Panc1 (cell line): ENCODE results near the gene NR4A1. TPM values are rescaled to one million over a fixed set of nuclear protein-coding genes. Genes with fewer than 3 reads are reported as not detected.

Experiments used
- ATAC-seq: fragments of 200-7000 bp; cut with Tn5 transposase; 2 replicates; pipeline ENCODE4 v1.9.1; 2020; ENCODE audit warnings: mild to moderate bottlenecking, moderate library complexity
- BruUV-seq: library from RNA; stranded (reverse); fragments of 400-500 nt; replicated peaks from 2 replicates; lab custom pipeline; 2021; lab: Mats Ljungman, UMichigan
- CTCF ChIA-PET: fragments of 300-600 bp; sonication (Branson Sonifier 250); formaldehyde crosslinking; loops from one replicate; lab custom pipeline; 2022; ENCODE audit warnings: antibody characterized with exemption; lab: Charles Lee
- POLR2A ChIA-PET: fragments of 300-600 bp; sonication (Branson Sonifier 250); formaldehyde crosslinking; loops from one replicate; lab custom pipeline; 2022; ENCODE audit warnings: antibody characterized with exemption; lab: Charles Lee
- DNase-seq: peaks from one replicate; pipeline ENCODE4 v3.0.0-alpha.2; 2010; ENCODE audit warnings: low read depth, low spot score
- H3K27ac ChIP-seq: 2 replicates; pipeline ENCODE4 v1.5.1; 2011; ENCODE audit warnings: mild to moderate bottlenecking, low read length, inconsistent platforms
- H3K27me3 ChIP-seq: fragments of 200-500 bp; sonication (Bioruptor generic); 2 replicates; pipeline ENCODE4 v1.6.0; 2014; ENCODE audit warnings: low read length, inconsistent platforms; ENCODE audit not compliant: control insufficient read depth, insufficient read depth
- H3K36me3 ChIP-seq: fragments of 200-500 bp; sonication (Bioruptor generic); 2 replicates; pipeline ENCODE4 v1.5.1; 2014; ENCODE audit warnings: inconsistent platforms, mild to moderate bottlenecking, low read length, moderate library complexity; ENCODE audit not compliant: control insufficient read depth, insufficient read depth
- H3K4me1 ChIP-seq: 2 replicates; pipeline ENCODE4 v1.5.1; 2011; ENCODE audit warnings: inconsistent platforms, mild to moderate bottlenecking, low read length, moderate library complexity; ENCODE audit not compliant: control insufficient read depth, insufficient read depth
- H3K4me3 ChIP-seq, 2 experiments: 2 replicates each; pipeline ENCODE4 v1.5.1; 2011 to 2012; ENCODE audit warnings: low read depth in 2 of 2, low read length in 2 of 2, mild to moderate bottlenecking in 2 of 2, inconsistent platforms in 1 of 2, moderate library complexity in 1 of 2
- H3K9me3 ChIP-seq: fragments of 200-500 bp; sonication (Bioruptor generic); 2 replicates; pipeline ENCODE4 v1.5.1; 2014; ENCODE audit warnings: low read depth, mild to moderate bottlenecking, inconsistent platforms, low read length, moderate library complexity; ENCODE audit not compliant: control insufficient read depth, insufficient read depth
- CTCF ChIP-seq: fragments of 450-650 bp; IDR thresholded peaks from 2 replicates; pipeline ENCODE4 v1.5.1; 2017; ENCODE audit warnings: mild to moderate bottlenecking
- POLR2AphosphoS5 ChIP-seq: IDR thresholded peaks from 2 replicates; pipeline ENCODE4 v1.6.1; 2012; ENCODE audit warnings: mild to moderate bottlenecking, low read depth, low read length, moderate library complexity
- REST ChIP-seq, 2 experiments: IDR thresholded peaks; 2 replicates each; pipeline ENCODE4 v1.6.1; 2011 to 2012; ENCODE audit warnings: low read depth in 2 of 2, control low read depth in 1 of 2, low read length in 1 of 2, mild to moderate bottlenecking in 1 of 2, moderate library complexity in 1 of 2; ENCODE audit not compliant: insufficient read depth in 1 of 2
- SIN3A ChIP-seq: IDR thresholded peaks from 2 replicates; pipeline ENCODE4 v1.6.1; 2012; ENCODE audit warnings: low read depth, mild to moderate bottlenecking, low read length, moderate library complexity, borderline replicate concordance; ENCODE audit not compliant: insufficient read depth
- TCF7L2 ChIP-seq: IDR thresholded peaks from 2 replicates; pipeline ENCODE4 v1.6.1; 2011; ENCODE audit warnings: mild to moderate bottlenecking, low read depth, low read length, inconsistent platforms
- in situ Hi-C: cut with HindIII; loops from 2 replicates; pipeline ENCODE4 v1.10.0; 2016; ENCODE audit warnings: low sequenced_read_pairs, low pct_unique_long_range_greater_than_20kb
- intact Hi-C: fragments of 100-400 bp; cut with micrococcal nuclease; formaldehyde crosslinking; loops from one replicate; pipeline ENCODE4 v1.10.0; 2022; ENCODE audit not compliant: unreplicated experiment
- total RNA-seq: library from RNA; stranded (reverse); gene quantifications from one replicate; pipeline ENCODE4 v1.2.1, GENCODE V29; 2021; ENCODE audit not compliant: unreplicated experiment

Gene NR4A1
- total RNA-seq, 1 experiment from 2014 or later, result 2.0 TPM

- ATAC-seq (0 out of 2 replicates have a peak, but pooled peaks have one; percentile 20), DNase-seq (no peak)
- ChIA-PET POLR2A (no interaction called here), CTCF (interaction anchor here (0.6 to 0.9 kb wide), 3 partner anchors 16 to 36 kb away, joined by 3 read pairs; no protein-coding TSS in a partner anchor)
- TF ChIP-seq CTCF (no peak), REST (IDR thresholded peaks at IDR 0.05; ENCODE audit: insufficient read depth in 1 of 2, low read depth in 2 of 2, low read length in 1 of 2) (no peak), TCF7L2 (no peak), POLR2AphosphoS5 (no peak), SIN3A (no peak)
- H3K27ac ChIP-seq, result no peak overlapping the region
- H3K4me1 ChIP-seq, result no peaks in the 10 kb centered on the region
- H3K36me3 ChIP-seq, result no peaks in the 10 kb centered on the region
- no peaks in the 10 kb centered on the region for H3K9me3 ChIP-seq
- BruUV-seq, result no TSS peak
- no peak overlapping the region for H3K4me3 ChIP-seq
- intact Hi-C loops (no loop called here), in situ Hi-C loops (no loop called here)
- peaks cover 14% of the 10 kb centered on the region for H3K27me3 ChIP-seq
These were observed 36.9 kb downstream of the NR4A1 start for GRCh38 chr12:52087961-52088820.

GRCh38 chr12:52089491-52089890 is 38.2 kb downstream of the NR4A1 start:
- no peaks in the 10 kb centered on the region for H3K9me3 ChIP-seq
- in situ Hi-C loops, result no loop called here
- ATAC-seq (no peak), DNase-seq (no peak)
- no peaks in the 10 kb centered on the region for H3K4me1 ChIP-seq
- CTCF ChIA-PET, result no interaction called here
- peaks cover 14% of the 10 kb centered on the region for H3K27me3 ChIP-seq
- no TSS peak for BruUV-seq
- no peak for TF ChIP-seq REST (IDR thresholded peaks at IDR 0.05; ENCODE audit: insufficient read depth in 1 of 2, low read depth in 2 of 2, low read length in 1 of 2)
- no peak for TF ChIP-seq CTCF
- TF ChIP-seq POLR2AphosphoS5, result no peak
- no peak for TF ChIP-seq TCF7L2
- TF ChIP-seq SIN3A, result no peak
- POLR2A ChIA-PET, result no interaction called here
- H3K27ac ChIP-seq, result no peak overlapping the region
- H3K4me3 ChIP-seq, result no peak overlapping the region
- no peaks in the 10 kb centered on the region for H3K36me3 ChIP-seq
- intact Hi-C loops, result no loop called here
